Lower lobe of right lung (tissue), 2 donors: ENCODE data around the gene SLC44A5. TPM values are rescaled to one million over a fixed set of nuclear protein-coding genes. Genes with fewer than 3 reads are reported as not detected.
"Not testable (repeated sequence)": the region's sequence is repeated elsewhere in the genome, so short reads cannot be mapped to it uniquely, and the experiment has no call there.

Experiments used
- ATAC-seq, 2 donors: fragments of 200-7000 bp; cut with Tn5 transposase; one replicate each; pipeline ENCODE4 v1.9.1; 2020 to 2022; ENCODE audit warnings: mild to moderate bottlenecking in 2 of 2, moderate library complexity in 2 of 2
- DNase-seq: peaks from one replicate; pipeline ENCODE4 v3.0.0-alpha.2; 2020
- H3K27ac ChIP-seq: fragments of 200-600 bp; one replicate; pipeline ENCODE4 v1.8.0; 2022
- H3K27me3 ChIP-seq: fragments of 200-600 bp; one replicate; pipeline ENCODE4 v1.8.0; 2022; ENCODE audit warnings: low read depth
- H3K36me3 ChIP-seq: fragments of 200-600 bp; one replicate; pipeline ENCODE4 v1.8.0; 2022; ENCODE audit warnings: mild to moderate bottlenecking
- H3K4me1 ChIP-seq: fragments of 200-600 bp; one replicate; pipeline ENCODE4 v1.8.0; 2022
- H3K4me3 ChIP-seq: fragments of 200-600 bp; one replicate; pipeline ENCODE4 v1.8.0; 2022; ENCODE audit warnings: mild to moderate bottlenecking
- H3K9me3 ChIP-seq: fragments of 200-600 bp; one replicate; pipeline ENCODE4 v1.8.0; 2022
- intact Hi-C: fragments of 100-400 bp; cut with DNase I; formaldehyde crosslinking; loops from one replicate; pipeline ENCODE4 v1.11.0; 2022
- total RNA-seq: library from RNA; stranded (reverse); fragmentation: NEBNext Ultra II Directional; extraction: Animal tissue kit (Norgen Biotek cat#: 25700); gene quantifications from one replicate; pipeline ENCODE4 v1.2.1, GENCODE V29; 2021
- TF ChIP-seq, protein P1 (sequence below): fragments of 200-600 bp; IDR thresholded peaks from one replicate; pipeline ENCODE4 v1.8.0; 2022; ENCODE audit warnings: antibody characterized with exemption, mild to moderate bottlenecking
- donor health status: DM: no; HTN: yes; CAD: no; lungs with severe emphysema.

Gene SLC44A5
- total RNA-seq, 1 donor from 2014 or later = 0.47 TPM

DNA sequence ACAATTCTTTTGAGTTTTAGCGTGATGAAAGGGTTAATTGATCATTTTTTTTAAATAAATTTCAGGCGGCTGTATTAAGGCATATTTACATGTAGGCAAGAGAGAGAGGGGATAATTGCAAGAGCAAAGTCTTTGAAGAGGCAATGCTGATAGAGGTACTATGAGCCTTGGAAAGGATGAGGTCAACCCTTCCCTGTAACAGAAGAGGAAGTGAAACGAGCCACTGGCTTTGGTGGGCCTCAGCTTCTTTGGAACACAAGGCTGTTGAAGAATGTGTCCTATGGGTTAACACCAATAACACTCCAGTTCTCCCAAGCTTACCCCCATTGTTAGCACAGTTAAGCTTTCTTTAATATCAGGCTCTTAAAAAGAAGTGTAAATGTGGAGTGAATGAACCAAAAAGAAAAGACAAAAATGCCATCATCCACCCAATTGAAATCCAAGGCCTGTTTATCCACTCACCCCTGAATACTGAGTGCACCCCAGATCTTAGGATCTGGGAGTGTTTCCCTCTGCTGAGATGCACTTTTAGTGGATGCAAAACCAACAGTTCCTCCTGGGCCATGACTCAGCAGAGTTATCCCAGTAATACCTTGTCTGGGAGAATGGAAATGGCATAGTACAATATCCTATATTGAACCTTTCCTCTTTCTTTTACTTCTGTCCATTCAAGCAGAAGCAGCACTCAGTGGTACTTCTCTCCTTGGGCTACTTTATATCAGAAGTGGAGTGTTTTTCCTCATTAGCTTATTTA lies 216.4 kb downstream of the SLC44A5 start:
- no peak overlapping the region for H3K4me3 ChIP-seq
- H3K9me3 ChIP-seq = peaks cover 8% of the 10 kb centered on the region
- ATAC-seq (no peak), DNase-seq (no peak)
- TF ChIP-seq, protein P1, sequence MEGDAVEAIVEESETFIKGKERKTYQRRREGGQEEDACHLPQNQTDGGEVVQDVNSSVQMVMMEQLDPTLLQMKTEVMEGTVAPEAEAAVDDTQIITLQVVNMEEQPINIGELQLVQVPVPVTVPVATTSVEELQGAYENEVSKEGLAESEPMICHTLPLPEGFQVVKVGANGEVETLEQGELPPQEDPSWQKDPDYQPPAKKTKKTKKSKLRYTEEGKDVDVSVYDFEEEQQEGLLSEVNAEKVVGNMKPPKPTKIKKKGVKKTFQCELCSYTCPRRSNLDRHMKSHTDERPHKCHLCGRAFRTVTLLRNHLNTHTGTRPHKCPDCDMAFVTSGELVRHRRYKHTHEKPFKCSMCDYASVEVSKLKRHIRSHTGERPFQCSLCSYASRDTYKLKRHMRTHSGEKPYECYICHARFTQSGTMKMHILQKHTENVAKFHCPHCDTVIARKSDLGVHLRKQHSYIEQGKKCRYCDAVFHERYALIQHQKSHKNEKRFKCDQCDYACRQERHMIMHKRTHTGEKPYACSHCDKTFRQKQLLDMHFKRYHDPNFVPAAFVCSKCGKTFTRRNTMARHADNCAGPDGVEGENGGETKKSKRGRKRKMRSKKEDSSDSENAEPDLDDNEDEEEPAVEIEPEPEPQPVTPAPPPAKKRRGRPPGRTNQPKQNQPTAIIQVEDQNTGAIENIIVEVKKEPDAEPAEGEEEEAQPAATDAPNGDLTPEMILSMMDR = no peak
- H3K27me3 ChIP-seq = no peaks in the 10 kb centered on the region
- intact Hi-C loops = no loop called here
- no peaks in the 10 kb centered on the region for H3K4me1 ChIP-seq
- no peak overlapping the region for H3K27ac ChIP-seq
- no peaks in the 10 kb centered on the region for H3K36me3 ChIP-seq

DNA sequence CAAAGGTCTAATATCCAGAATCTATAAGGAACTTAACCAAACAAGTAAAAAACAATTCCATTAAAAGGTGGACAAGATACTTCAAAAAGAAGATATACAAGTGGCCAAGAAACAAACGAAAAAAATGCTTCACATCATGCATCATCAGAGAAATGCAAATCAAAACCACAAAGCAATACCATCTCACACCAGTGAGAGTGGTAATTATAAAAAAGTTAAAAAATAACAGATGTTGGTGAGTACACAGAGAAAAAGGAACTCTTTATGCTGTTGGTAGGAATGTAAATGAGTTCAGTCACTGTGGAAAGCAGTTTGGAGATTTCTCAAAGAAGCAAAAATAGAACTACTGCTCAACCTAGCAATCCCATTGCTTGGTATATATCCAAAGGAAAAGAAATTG lies 218.6 kb downstream of the SLC44A5 start:
- Histone ChIP-seq H3K9me3 (peaks cover 8% of the 10 kb centered on the region), H3K36me3 (no peaks in the 10 kb centered on the region), H3K27ac (no peak overlapping the region), H3K4me3 (no peak overlapping the region), H3K4me1 (no peaks in the 10 kb centered on the region), H3K27me3 (no peaks in the 10 kb centered on the region)
- intact Hi-C loops = no loop called here
- ATAC-seq (no peak), DNase-seq (no peak)
- TF ChIP-seq, protein P1 = no peak

DNA sequence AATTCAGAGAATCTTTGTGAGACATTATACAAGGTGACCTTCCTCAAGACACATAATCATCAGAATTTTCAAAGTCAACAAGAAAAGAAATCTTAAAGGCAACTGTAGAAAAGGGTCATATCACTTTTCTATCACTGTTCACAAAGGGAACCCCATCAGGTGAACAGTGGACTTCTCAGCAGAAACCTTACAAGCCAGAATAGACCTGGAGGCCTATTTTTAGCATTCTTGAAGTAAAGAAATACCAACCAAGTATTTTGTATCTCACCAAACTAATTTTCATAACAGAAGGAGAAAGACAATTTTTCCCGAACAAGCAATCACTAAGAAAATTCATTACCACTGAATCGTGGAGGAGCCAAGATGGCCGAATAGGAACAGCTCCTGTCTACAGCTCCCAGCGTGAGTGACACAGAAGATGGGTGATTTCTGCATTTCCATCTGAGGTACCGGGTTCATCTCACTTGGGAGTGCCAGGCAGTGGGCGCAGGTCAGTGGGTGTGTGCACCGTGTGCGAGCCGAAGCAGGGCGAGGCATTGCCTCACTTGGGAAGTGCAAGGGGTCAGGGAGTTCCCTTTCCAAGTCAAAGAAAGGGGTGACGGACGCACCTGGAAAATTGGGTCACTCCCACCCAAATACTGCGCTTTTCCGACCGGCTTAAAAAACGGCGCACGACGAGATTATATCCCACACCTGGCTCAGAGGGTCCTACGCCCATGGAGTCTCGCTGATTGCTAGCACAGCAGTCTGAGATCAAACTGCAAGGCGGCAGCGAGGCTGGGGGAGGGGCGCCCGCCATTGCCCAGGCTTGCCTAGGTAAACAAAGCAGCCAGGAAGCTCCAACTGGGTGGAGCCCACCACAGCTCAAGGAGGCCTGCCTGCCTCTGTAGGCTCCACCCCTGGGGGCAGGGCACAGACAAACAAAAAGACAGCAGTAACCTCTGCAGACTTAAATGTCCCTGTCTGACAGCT lies 235.2 kb downstream of the SLC44A5 start:
- peak overlapping the region; percentile 3 for H3K4me3 ChIP-seq
- H3K27ac ChIP-seq, H3K27me3 ChIP-seq, DNase-seq, H3K9me3 ChIP-seq, H3K36me3 ChIP-seq, intact Hi-C loops, H3K4me1 ChIP-seq: not testable (repeated sequence)
- ATAC-seq = peak in 1 of 2 donors; percentile 70

DNA sequence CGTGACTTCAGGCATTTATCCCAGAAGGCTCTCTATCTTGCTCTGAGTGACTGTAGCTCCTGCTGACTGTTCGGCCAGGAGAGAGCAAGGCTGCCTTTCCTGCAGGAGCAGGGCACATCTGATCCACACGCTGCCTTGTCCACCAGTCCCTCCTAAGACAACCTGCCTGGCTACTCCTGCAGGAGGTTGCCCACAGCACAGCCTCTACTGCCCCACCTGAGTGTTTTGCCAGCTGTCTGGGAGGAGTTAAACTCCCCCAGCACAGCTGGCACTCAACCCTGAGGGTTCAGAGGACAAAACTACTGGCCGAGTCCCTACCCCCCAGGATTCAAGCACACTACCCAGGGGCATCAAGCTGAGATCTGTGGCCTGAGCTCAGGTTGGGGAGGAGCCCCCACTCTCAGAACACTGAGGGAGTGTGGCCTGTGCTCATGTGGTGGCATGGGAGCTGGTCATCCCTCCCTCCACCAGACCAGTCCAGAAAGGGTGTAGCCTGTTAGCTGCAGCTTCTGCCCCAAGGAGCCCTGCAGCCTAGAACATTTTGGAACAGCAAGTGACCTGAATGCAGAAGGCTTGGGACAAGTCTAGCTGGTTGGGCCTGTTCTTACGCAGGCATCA lies 237.3 kb downstream of the SLC44A5 start:
- no peak for DNase-seq
- TF ChIP-seq, protein P1 = no peak
- ATAC-seq = peak; percentile 29 to 33
- Histone ChIP-seq H3K4me3 (no peak overlapping the region), H3K36me3 (no peaks in the 10 kb centered on the region), H3K27me3 (no peaks in the 10 kb centered on the region), H3K9me3 (no peaks in the 10 kb centered on the region), H3K4me1 (no peaks in the 10 kb centered on the region), H3K27ac (no peak overlapping the region)
- intact Hi-C loops = no loop called here

DNA sequence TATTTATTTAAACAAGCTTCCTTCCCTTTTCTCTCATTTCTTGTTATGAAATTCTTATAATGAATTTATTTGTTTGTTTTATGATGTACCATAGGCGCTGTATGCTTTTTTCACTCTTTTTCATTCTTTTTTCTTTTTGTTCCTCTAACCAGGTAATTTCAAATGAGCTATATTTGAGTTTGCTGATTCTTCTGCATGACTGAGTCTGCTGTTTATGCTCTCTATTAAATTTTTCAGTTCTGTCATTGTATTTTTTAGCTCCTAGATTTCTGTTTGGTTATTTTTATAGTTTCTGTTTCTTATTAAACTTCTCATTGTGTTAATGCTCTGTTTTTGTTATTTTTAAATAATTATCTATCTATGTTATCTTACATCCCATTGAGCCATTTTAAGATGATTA lies 244.3 kb downstream of the SLC44A5 start:
- no peaks in the 10 kb centered on the region for H3K27me3 ChIP-seq
- no peak overlapping the region for H3K4me3 ChIP-seq
- TF ChIP-seq, protein P1 = no peak
- DNase-seq (no peak), ATAC-seq (no peak)
- intact Hi-C loops = no loop called here
- peaks cover 9% of the 10 kb centered on the region for H3K9me3 ChIP-seq
- H3K27ac ChIP-seq = no peak overlapping the region
- H3K36me3 ChIP-seq = no peaks in the 10 kb centered on the region
- H3K4me1 ChIP-seq = no peaks in the 10 kb centered on the region
